ENCODE data around the gene TFF2. TPM values are rescaled to one million over a fixed set of nuclear protein-coding genes. Genes with fewer than 3 reads are reported as not detected.

TFF2 gene
- polyA plus RNA-seq, 1 donor (not counting 4 experiments of a cell fraction or from before 2014, with no cell fraction given): not detected

DNA sequence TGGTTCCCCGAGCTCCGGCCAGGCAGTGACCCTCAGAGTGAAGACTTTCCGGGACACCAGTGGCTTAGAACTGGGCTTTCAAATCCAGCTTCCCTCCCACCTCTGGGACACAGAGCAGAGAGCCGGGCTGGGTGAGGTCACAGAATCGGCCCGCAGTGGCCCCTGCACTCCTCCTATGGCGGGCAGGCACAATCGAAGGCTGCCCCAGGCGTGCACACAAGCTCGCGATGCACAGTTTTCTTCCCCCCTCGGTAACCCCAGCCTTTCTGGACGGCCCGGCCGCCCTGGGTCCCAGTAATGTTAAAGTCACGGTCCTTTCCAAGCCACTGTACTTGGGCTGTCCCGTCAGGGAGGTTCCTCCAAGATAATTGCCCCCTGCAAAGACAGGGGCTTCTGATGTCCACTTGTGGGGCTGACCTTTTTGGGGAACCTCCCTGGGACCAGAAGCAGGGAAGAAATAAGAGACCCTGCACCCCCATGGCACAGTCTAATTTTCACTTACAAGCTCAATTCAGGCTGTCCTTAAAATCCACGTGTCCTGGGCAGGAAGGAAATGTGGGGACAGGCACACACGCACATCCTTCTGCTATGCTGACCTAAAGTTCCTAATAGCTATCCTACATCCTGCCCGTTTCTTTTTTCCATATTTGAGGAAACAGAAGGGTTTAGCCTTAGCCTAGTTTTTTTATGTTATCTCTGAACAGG is 49.3 kb downstream of the TFF2 start:
- H3K4me3 ChIP-seq (ENCODE audit: control insufficient read depth in 2 of 3, extremely low read depth in 1 of 3, insufficient read depth in 2 of 3, low read depth in 1 of 3, low read length in 3 of 3): no peak overlapping the region
- FAIRE-seq (no peak), DNase-seq (ENCODE audit: low read depth, low spot score) (no peak)
- no peaks in the 10 kb centered on the region for H3K36me3 ChIP-seq (ENCODE audit: control insufficient read depth in 2 of 2, extremely low read depth in 1 of 2, insufficient read depth in 2 of 2, low read length in 2 of 2)
- TF ChIP-seq CTCF (optimal IDR thresholded peaks at IDR 0.05 in 1 of 3, IDR thresholded peaks at IDR 0.05 in 1 of 3, conservative IDR thresholded peaks at IDR 0.05 in 1 of 3; ENCODE audit: extremely low read depth in 1 of 3, insufficient read depth in 2 of 3, low read length in 3 of 3) (no peak), EZH2 (IDR thresholded peaks at IDR 0.05; ENCODE audit: low read length) (no peak)
- H3K9ac ChIP-seq (ENCODE audit: control insufficient read depth, extremely low read depth, insufficient read depth, low read length): no peak overlapping the region
- no peaks in the 10 kb centered on the region for H3K4me1 ChIP-seq (ENCODE audit: control insufficient read depth, extremely low read depth, insufficient read depth, low read length)
- dilution Hi-C loops (cut with MboI; ENCODE audit: extremely low pct_ligation_motif_present, low sequenced_read_pairs): no loop called here
- no peaks in the 10 kb centered on the region for H3K9me3 ChIP-seq (ENCODE audit: control insufficient read depth, low read depth, low read length)
- no peaks in the 10 kb centered on the region for H3K9me1 ChIP-seq (ENCODE audit: control insufficient read depth, extremely low read depth, insufficient read depth, low read length)
- no peak overlapping the region for H2AFZ ChIP-seq (ENCODE audit: control insufficient read depth, low read length)
- H3K4me2 ChIP-seq (ENCODE audit: control insufficient read depth, extremely low read depth, insufficient read depth, low read depth, low read length): no peak overlapping the region
- H3K79me2 ChIP-seq (ENCODE audit: control insufficient read depth, insufficient read depth, low read length): no peaks in the 10 kb centered on the region
- H3K27ac ChIP-seq (ENCODE audit: control insufficient read depth, insufficient read depth, low read length): no peak overlapping the region
- no peaks in the 10 kb centered on the region for H4K20me1 ChIP-seq (ENCODE audit: control insufficient read depth, extremely low read depth, insufficient read depth, low read length)
- H3K27me3 ChIP-seq (ENCODE audit: control insufficient read depth, extremely low read depth, insufficient read depth, low read length): peaks cover 9% of the 10 kb centered on the region

DNA sequence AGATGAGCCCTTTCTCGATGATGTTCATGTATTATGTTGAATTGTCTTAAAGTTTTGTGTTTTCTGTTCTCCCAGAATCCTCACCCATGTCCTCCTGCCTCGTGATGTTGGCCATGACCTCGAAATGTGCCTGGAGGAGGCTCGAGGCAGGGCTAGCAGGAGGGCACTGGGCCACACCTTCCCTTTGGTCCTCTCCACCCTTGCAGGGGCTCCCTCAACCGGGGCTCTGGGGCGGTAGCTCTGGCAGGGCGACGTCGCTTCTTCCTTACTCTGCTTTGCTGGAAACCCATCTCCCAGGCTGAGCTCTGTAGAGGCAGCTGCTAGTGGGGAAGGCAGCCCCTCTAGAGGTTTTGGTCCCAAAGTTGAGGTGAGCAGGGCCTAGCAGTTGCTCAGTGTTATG is 49.8 kb downstream of the TFF2 start:
- FAIRE-seq: no peak
- Histone ChIP-seq H3K9me1 (ENCODE audit: control insufficient read depth, extremely low read depth, insufficient read depth, low read length) (no peaks in the 10 kb centered on the region), H2AFZ (ENCODE audit: control insufficient read depth, low read length) (no peak overlapping the region)

More for the DNA sequence above, 49.8 kb downstream of the TFF2 start:
- no peak for TF ChIP-seq CTCF (optimal IDR thresholded peaks at IDR 0.05 in 1 of 3, IDR thresholded peaks at IDR 0.05 in 1 of 3, conservative IDR thresholded peaks at IDR 0.05 in 1 of 3; ENCODE audit: extremely low read depth in 1 of 3, insufficient read depth in 2 of 3, low read length in 3 of 3)
- no peak for TF ChIP-seq EZH2 (IDR thresholded peaks at IDR 0.05; ENCODE audit: low read length)
- Histone ChIP-seq H3K27me3 (ENCODE audit: control insufficient read depth, extremely low read depth, insufficient read depth, low read length) (peaks cover 10% of the 10 kb centered on the region), H3K79me2 (ENCODE audit: control insufficient read depth, insufficient read depth, low read length) (no peaks in the 10 kb centered on the region), H3K4me3 (ENCODE audit: control insufficient read depth in 2 of 3, extremely low read depth in 1 of 3, insufficient read depth in 2 of 3, low read depth in 1 of 3, low read length in 3 of 3) (no peak overlapping the region), H3K36me3 (ENCODE audit: control insufficient read depth in 2 of 2, extremely low read depth in 1 of 2, insufficient read depth in 2 of 2, low read length in 2 of 2) (no peaks in the 10 kb centered on the region), H3K9ac (ENCODE audit: control insufficient read depth, extremely low read depth, insufficient read depth, low read length) (no peak overlapping the region), H3K4me2 (ENCODE audit: control insufficient read depth, extremely low read depth, insufficient read depth, low read depth, low read length) (no peak overlapping the region), H3K9me3 (ENCODE audit: control insufficient read depth, low read depth, low read length) (no peaks in the 10 kb centered on the region), H4K20me1 (ENCODE audit: control insufficient read depth, extremely low read depth, insufficient read depth, low read length) (no peaks in the 10 kb centered on the region), H3K4me1 (ENCODE audit: control insufficient read depth, extremely low read depth, insufficient read depth, low read length) (no peaks in the 10 kb centered on the region), H3K27ac (ENCODE audit: control insufficient read depth, insufficient read depth, low read length) (no peak overlapping the region)
- DNase-seq (ENCODE audit: low read depth, low spot score): no peak
- dilution Hi-C loops (cut with MboI; ENCODE audit: extremely low pct_ligation_motif_present, low sequenced_read_pairs): no loop called here

Data from keratinocyte (primary cell).